Esophagus (tissue), 2 donors: ENCODE data around the gene SND1. TPM values are rescaled to one million over a fixed set of nuclear protein-coding genes. Genes with fewer than 3 reads are reported as not detected.

Source experiments
- H3K27ac ChIP-seq, 2 donors: one replicate each; pipeline ENCODE4 v1.5.1; 2013; ENCODE audit warnings: low read depth in 2 of 2, mild to moderate bottlenecking in 2 of 2, inconsistent platforms in 1 of 2, low read length in 1 of 2, moderate library complexity in 1 of 2
- H3K27me3 ChIP-seq, 2 donors: one replicate each; pipeline ENCODE4 v1.6.1; 2013; ENCODE audit warnings: low read length in 2 of 2, control low read depth in 1 of 2, mild to moderate bottlenecking in 1 of 2; ENCODE audit not compliant: insufficient read depth in 2 of 2, control insufficient read depth in 1 of 2
- H3K36me3 ChIP-seq, 2 donors: one replicate each; pipeline ENCODE4 v1.6.1; 2013; ENCODE audit warnings: low read length in 1 of 2; ENCODE audit not compliant: control insufficient read depth in 2 of 2, insufficient read depth in 2 of 2
- H3K4me1 ChIP-seq, 2 donors: one replicate each; pipeline ENCODE4 v1.6.1; 2013; ENCODE audit warnings: low read length in 1 of 2; ENCODE audit not compliant: control insufficient read depth in 2 of 2, insufficient read depth in 2 of 2
- H3K4me3 ChIP-seq, 2 donors: one replicate each; pipeline ENCODE4 v1.5.1; 2013; ENCODE audit warnings: low read length in 2 of 2, mild to moderate bottlenecking in 2 of 2, low read depth in 1 of 2, moderate library complexity in 1 of 2
- H3K9me3 ChIP-seq, 2 donors: one replicate each; pipeline ENCODE4 v1.6.1; 2013; ENCODE audit warnings: mild to moderate bottlenecking in 2 of 2, low read depth in 1 of 2, low read length in 1 of 2, moderate library complexity in 1 of 2; ENCODE audit not compliant: control insufficient read depth in 2 of 2, insufficient read depth in 1 of 2
- WGBS, 2 donors: extraction: QIAGEN DNeasy Blood & Tissue Kit; methylation state at CpG; one replicate each; pipeline ENCODE4 v1.1.7; 2013; 5-methylcytosine and 5-hydroxymethylcytosine counted together
- polyA plus RNA-seq, 2 donors: library from polyadenylated mRNA; stranded (reverse); fragments of 200-250 nt; gene quantifications; one replicate each; pipeline ENCODE4 v1.2.3, GENCODE V29; 2013
- donor health status: healthy with polysubstance abuse.
- donor health status: Bipolar disorder and iron deficiency.

SND1 gene
- polyA plus RNA-seq, 2 donors, result 23.1 to 44.4 TPM

DNA sequence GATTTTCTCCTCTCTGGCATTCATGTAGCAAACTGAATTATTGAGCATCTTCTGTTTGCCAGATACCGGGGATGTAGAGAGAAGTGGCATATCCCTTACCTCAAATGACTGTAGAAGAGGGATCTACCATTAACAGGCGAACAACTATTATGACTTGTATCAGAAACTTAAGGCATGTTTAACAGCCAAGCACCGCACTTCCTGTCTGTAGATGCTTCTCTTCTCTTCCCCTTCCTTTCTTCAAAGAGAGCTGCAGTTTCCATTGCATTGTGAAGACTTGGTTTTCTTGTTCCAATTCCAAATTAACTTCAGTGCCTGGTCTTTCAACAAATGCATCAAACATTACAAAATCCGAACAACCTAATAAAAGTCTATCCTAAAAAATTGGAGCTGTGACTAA lies 330.0 kb downstream of the SND1 start:
- H3K27me3 ChIP-seq, result no peaks in the 10 kb centered on the region
- H3K27ac ChIP-seq, result no peak overlapping the region
- peaks cover 0 to 2% of the 10 kb centered on the region in 2 donors for H3K4me1 ChIP-seq
- 95 to 96% methylated on average over 4 of the region's 4 CpGs for WGBS, 2 donors
- peaks cover 0 to 5% of the 10 kb centered on the region in 2 donors for H3K9me3 ChIP-seq
- H3K36me3 ChIP-seq, result peaks cover 0 to 7% of the 10 kb centered on the region in 2 donors
- no peak overlapping the region for H3K4me3 ChIP-seq

DNA sequence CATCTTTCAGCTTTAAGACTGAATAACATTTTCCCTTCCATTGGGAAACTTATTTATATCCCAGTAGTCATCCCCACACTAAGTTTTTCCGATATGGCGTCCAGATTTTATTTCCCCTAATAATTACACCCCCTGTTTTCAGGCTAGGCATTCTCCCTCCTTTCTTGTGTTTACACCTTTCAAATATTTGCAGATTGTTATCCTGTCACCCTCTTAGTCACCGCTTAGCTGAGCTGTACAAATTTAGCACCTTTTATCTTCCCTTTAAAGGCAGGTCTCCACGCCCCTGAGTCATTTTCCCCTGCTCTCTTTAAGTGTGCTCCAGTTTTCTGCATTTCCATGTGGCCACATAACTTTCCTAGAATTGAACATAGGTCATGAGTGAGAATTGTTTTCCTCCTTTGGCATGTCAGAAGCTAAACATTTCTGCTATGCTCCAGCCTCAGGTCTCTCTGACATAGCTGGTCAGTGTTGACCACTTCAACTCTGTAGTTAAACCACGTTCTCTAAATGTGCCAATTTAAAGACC lies 331.9 kb downstream of the SND1 start:
- Histone ChIP-seq H3K4me3 (no peak overlapping the region), H3K36me3 (peaks cover 0 to 2% of the 10 kb centered on the region in 2 donors), H3K27me3 (no peaks in the 10 kb centered on the region), H3K27ac (no peak overlapping the region), H3K9me3 (peaks cover 0 to 2% of the 10 kb centered on the region in 2 donors), H3K4me1 (peaks cover 0 to 2% of the 10 kb centered on the region in 2 donors)
- 74% methylated on average over 5 of the region's 5 CpGs for WGBS, 2 donors

DNA sequence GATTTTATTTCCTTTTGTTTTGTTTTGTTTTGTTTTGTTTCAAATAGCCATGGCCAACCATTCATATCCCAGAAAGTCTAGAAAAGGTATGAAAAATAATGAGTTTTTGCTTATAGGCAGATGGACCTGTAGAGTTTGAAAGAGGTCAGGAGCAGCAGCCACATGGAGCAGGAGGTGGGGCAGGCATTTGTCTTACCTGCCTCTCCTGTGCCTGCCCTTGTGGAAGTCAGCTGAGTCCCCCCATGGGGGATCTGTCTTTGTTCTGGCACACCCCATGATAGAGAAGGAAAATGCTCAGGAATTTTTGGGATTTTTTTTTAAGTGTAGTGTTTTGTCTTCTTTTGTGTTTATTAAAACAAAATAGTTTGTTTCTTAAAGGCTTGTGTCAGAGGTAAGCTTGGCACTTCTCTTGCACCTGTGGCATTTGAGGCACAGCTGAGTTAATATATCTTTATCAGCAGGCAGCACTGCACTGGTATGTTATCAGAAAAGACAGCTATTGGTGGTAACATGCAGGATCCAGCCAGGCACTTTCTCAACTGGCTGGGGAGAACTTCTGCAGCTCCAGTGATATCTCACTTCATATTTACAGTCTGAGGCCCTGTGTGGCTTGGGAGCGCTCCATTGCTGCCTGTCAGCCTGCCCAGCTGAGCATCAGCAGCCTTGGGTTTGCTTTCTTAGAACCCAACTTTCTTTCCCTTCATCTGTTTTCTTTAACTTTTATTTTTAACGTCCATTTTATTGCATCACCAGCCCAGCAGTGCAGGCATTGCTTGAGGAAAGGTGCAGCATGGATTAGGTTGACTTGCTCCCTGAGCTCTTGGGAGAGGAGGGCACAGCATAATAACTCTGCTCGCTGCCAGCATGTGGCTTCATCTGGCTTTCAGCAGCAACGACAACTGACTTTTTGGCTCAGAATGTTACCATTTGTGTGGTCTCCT lies 334.9 kb downstream of the SND1 start:
- Histone ChIP-seq H3K27me3 (no peaks in the 10 kb centered on the region), H3K36me3 (peaks cover 2 to 5% of the 10 kb centered on the region in 2 donors), H3K4me3 (no peak overlapping the region), H3K27ac (no peak overlapping the region), H3K4me1 (no peaks in the 10 kb centered on the region), H3K9me3 (no peaks in the 10 kb centered on the region)
- WGBS, 2 donors, result 58 to 73% methylated on average over 4 of the region's 4 CpGs

DNA sequence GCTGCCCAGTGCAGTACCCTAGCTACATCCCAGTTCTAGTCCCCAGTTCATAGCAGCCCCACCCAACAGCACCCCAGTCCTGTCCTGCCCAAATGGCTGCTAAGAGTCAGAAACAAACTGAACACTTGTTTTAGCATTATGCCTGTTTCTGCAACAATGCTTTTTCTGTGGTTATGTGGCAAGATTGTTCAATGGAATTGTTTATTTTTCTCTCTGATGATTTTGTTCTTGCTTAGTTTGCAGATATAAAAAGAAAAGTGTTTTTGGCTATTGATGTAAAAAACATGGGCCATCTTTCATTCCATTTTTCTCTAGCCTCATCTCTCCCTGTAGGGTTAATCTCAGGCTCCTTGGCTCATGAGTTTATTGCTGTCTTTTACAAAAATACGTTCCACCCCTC lies 336.8 kb downstream of the SND1 start:
- Histone ChIP-seq H3K27ac (no peak overlapping the region), H3K4me3 (no peak overlapping the region), H3K4me1 (no peaks in the 10 kb centered on the region), H3K27me3 (no peaks in the 10 kb centered on the region), H3K9me3 (no peaks in the 10 kb centered on the region), H3K36me3 (peaks cover 4 to 7% of the 10 kb centered on the region in 2 donors)
- 73 to 78% methylated on average over 1 of the region's 1 CpG for WGBS, 2 donors

DNA sequence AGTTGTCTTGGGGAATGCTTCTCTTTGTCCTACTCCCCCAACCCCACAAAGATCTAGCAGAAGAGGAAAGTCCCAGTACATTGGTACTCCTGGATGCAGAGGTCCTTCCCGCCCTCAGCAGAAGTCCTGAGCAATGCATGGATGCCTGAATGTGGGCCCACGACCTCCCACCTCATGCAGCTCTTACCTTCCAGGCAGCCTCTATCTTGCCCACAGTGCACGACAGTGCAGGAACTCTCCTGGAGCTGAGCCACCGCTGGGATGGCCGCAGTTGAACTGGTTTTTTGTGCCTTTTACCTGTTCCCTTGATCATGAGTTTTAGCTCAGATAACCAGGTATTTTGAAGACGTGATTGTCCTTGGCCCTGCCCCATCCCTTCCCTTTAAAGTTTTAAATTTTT lies 341.3 kb downstream of the SND1 start:
- 92 to 93% methylated on average over 6 of the region's 6 CpGs for WGBS, 2 donors
- H3K4me3 ChIP-seq, result no peak overlapping the region
- no peak overlapping the region for H3K27ac ChIP-seq
- no peaks in the 10 kb centered on the region for H3K27me3 ChIP-seq
- no peaks in the 10 kb centered on the region for H3K4me1 ChIP-seq
- peaks cover 3 to 13% of the 10 kb centered on the region in 2 donors for H3K36me3 ChIP-seq
- no peaks in the 10 kb centered on the region for H3K9me3 ChIP-seq

DNA sequence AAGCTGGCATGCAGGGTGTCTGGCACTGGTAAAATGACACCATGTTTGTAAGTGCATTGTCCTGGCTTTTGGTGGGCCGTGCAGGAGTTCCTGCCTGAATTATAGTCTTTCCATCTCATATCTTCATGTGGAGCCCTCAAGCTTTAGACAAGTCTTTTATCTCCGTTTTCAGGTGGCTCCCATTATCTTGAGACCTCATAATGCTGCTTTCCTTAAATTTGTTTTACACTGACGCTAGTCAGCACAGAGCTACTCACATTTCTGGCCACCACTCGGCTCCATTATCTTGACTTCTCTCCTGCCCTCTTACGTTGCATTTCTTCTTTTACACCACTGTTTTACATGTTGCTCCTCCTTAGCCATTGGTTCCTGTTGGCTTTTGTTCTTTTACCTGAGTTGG lies 342.0 kb downstream of the SND1 start:
- no peaks in the 10 kb centered on the region for H3K9me3 ChIP-seq
- no peak overlapping the region for H3K27ac ChIP-seq
- H3K27me3 ChIP-seq, result no peaks in the 10 kb centered on the region
- WGBS, 2 donors, result 95 to 96% methylated on average over 5 of the region's 5 CpGs
- no peaks in the 10 kb centered on the region for H3K4me1 ChIP-seq
- peaks cover 3 to 13% of the 10 kb centered on the region in 2 donors for H3K36me3 ChIP-seq
- H3K4me3 ChIP-seq, result no peak overlapping the region

DNA sequence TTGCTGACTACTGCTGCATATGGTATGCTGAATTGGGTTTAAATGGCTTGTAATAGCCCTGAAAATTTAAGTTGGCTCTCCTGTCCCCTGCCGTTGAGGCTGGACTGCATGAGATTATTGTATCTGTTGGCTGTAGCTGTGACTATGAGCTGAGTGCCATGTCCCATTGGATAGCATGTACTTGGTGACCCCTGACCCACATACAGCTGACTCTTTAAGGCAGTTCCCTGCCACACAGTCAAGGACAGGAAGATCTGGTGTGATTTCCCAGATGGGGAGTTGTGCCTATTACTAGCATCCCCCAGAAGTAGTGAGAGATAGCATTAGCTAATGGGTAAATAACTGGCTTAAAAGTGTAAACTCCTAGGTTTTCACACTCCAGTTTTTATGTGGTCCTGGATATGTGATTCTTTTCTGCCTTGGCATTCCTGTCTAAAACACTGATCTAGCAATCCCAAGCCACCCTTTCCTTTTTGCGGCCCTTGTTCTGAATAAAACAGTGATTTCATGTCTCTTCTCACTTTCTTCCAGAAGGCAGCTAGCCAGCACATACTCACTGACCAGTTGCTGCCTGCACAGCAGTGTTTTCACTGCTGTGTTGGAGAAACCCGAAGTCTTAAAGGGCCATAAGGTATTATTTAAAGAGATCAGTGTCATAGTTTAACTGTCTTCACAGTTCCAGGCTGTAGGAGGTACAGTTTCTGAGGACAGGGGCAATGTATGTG lies 343.3 kb downstream of the SND1 start:
- no peaks in the 10 kb centered on the region for H3K4me1 ChIP-seq
- H3K36me3 ChIP-seq, result peaks cover 3 to 14% of the 10 kb centered on the region in 2 donors
- no peak overlapping the region for H3K27ac ChIP-seq
- no peaks in the 10 kb centered on the region for H3K9me3 ChIP-seq
- no peaks in the 10 kb centered on the region for H3K27me3 ChIP-seq
- WGBS, 2 donors, result 54 to 62% methylated on average over 3 of the region's 3 CpGs
- H3K4me3 ChIP-seq, result no peak overlapping the region

DNA sequence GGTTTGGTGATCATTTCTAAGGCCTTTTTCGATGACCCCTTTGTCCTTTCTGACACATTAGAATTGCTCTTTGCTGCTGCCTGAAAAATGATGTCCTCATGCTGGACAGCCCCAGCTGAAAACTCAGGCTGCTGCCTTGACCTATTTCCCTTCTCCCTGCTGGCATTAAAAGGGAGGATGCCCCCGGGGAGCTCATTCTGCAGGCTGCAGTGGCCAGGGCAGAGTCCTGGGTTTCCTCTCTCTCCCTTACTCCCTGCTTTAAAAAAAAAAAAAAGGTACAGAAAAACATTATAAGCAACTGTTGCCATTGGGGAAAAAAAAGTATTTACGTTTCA lies 343.9 kb downstream of the SND1 start:
- no peaks in the 10 kb centered on the region for H3K4me1 ChIP-seq
- peaks cover 3 to 13% of the 10 kb centered on the region in 2 donors for H3K36me3 ChIP-seq
- H3K9me3 ChIP-seq, result no peaks in the 10 kb centered on the region
- no peaks in the 10 kb centered on the region for H3K27me3 ChIP-seq
- no peak overlapping the region for H3K4me3 ChIP-seq
- H3K27ac ChIP-seq, result no peak overlapping the region
- WGBS, 2 donors, result 64 to 65% methylated on average over 3 of the region's 3 CpGs

DNA sequence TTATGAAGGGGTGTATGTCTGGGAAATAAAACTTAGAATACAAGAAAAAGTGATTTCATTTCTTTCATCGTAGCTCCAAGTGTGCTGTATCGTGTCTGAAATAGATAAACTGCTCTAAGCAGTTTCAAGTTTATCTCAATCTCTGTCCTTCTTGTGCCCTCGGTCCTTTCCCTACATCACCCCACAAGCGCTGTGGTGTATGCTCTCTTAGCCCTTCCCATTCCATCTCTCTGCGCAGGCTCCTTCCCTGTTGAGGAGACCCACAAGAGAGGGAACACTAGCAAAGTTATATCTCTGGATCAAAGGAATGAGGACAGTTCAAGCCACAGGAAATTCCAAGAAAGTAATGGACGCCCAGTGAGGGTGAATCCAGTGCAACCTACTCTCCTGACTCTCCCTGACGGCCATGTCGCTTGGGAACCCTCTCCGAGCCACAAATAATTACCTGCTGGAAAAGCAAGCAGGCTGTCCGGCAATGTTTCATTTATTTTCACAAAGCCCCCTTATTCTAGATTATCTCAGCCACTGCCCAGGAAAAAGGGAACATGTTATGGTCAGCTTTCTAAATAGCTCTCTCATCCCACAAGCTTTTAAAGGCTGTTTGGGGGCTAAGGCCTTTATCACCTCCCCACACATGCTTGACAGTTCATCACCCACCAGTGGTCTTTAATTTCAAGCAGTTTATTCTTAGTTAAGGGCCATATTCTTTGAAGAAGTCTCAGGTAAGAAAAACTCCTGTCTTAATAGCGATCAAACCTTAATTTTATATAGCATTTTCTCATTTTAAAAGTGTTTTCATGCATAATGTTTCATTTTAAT lies 344.5 kb downstream of the SND1 start:
- no peaks in the 10 kb centered on the region for H3K4me1 ChIP-seq
- H3K27me3 ChIP-seq, result no peaks in the 10 kb centered on the region
- H3K4me3 ChIP-seq, result no peak overlapping the region
- WGBS, 2 donors, result 88 to 93% methylated on average over 11 of the region's 11 CpGs
- H3K36me3 ChIP-seq, result peaks cover 3 to 10% of the 10 kb centered on the region in 2 donors
- H3K27ac ChIP-seq, result no peak overlapping the region
- no peaks in the 10 kb centered on the region for H3K9me3 ChIP-seq
